Measurements from ENCODE around the gene DLG5. TPM values are rescaled to one million over a fixed set of nuclear protein-coding genes. Genes with fewer than 3 reads are reported as not detected.
"Not testable (repeated sequence)": the region's sequence is repeated elsewhere in the genome, so short reads cannot be mapped to it uniquely, and the experiment has no call there.

DLG5 gene
- total RNA-seq, 1 experiment from 2014 or later: 22.6 TPM

GRCh38 chr10:77770081-77770867 lies 156.3 kb downstream of the DLG5 start:
- no peak for DNase-seq (ENCODE audit: low read depth)

GRCh38 chr10:77768039-77768438 lies 158.5 kb downstream of the DLG5 start:
- peak; percentile 13 for DNase-seq (ENCODE audit: low read depth)

GRCh38 chr10:77763453-77764430 lies 162.8 kb downstream of the DLG5 start:
- peak; percentile 25 for DNase-seq (ENCODE audit: low read depth)

GRCh38 chr10:77758406-77758805 lies 168.1 kb downstream of the DLG5 start:
- not testable (repeated sequence) for DNase-seq (ENCODE audit: low read depth)

- peak; percentile 84 for DNase-seq (ENCODE audit: low read depth)
These were observed 170.0 kb downstream of the DLG5 start for GRCh38 chr10:77756319-77757232.

- peak; percentile 63 for DNase-seq (ENCODE audit: low read depth)
These were observed 180.4 kb downstream of the DLG5 start for GRCh38 chr10:77746047-77746707.

GRCh38 chr10:77744245-77744644 lies 182.3 kb downstream of the DLG5 start:
- no peak for DNase-seq (ENCODE audit: low read depth)

- DNase-seq (ENCODE audit: low read depth): no peak
These were observed 184.4 kb downstream of the DLG5 start for GRCh38 chr10:77742172-77742571.

- DNase-seq (ENCODE audit: low read depth): no peak
These were observed 184.8 kb downstream of the DLG5 start for GRCh38 chr10:77741746-77742145.

Other genes starting within 250 kb of the DLG5 start
- gene POLR3A, start 102.8 kb upstream of the DLG5 start, total RNA-seq (2014; rRNA removed): 14.9 and 15.3 TPM in 2 replicates
- 1,654 and 1,870 TPM in 2 replicates for gene RPS24, start 107.1 kb upstream of the DLG5 start, total RNA-seq (2014; rRNA removed)

Measured in LHCN-M2 (cell line).